Keratinocyte (primary cell): ENCODE data around the gene MOB3B. TPM values are rescaled to one million over a fixed set of nuclear protein-coding genes. Genes with fewer than 3 reads are reported as not detected.
A peak's percentile ranks its signal among the peaks of the same experiment; 100 is the strongest.

ENCODE experiments used
- DNase-seq: peaks from one replicate; pipeline ENCODE4 v3.0.0-alpha.2; 2011; ENCODE audit warnings: low read depth, missing footprints, low spot score
- FAIRE-seq: peaks from 2 replicates; lab custom pipeline; 2011; peaks lifted over from hg19 to GRCh38; lab: Jason Lieb, UNC
- H2AFZ ChIP-seq: 2 replicates; pipeline ENCODE4 v1.6.0; 2012; ENCODE audit warnings: low read length, control low read depth, inconsistent platforms; ENCODE audit not compliant: control insufficient read depth
- H3K27ac ChIP-seq: 2 replicates; pipeline ENCODE4 v1.5.1; 2011; ENCODE audit warnings: low read length; ENCODE audit not compliant: control insufficient read depth, insufficient read depth
- H3K27me3 ChIP-seq: 3 replicates; pipeline ENCODE4 v1.6.0; 2011; ENCODE audit warnings: low read length; ENCODE audit not compliant: control insufficient read depth, insufficient read depth; ENCODE audit errors: extremely low read depth
- H3K36me3 ChIP-seq, 2 experiments: 2 replicates in 1 of 2; 3 replicates in 1 of 2; pipeline ENCODE4 v1.5.1; 2011; ENCODE audit warnings: low read length in 2 of 2, mild to moderate bottlenecking in 1 of 2; ENCODE audit not compliant: control insufficient read depth in 2 of 2, insufficient read depth in 2 of 2; ENCODE audit errors: extremely low read depth in 1 of 2
- H3K4me1 ChIP-seq: 3 replicates; pipeline ENCODE4 v1.5.1; 2011; ENCODE audit warnings: low read length; ENCODE audit not compliant: control insufficient read depth, insufficient read depth; ENCODE audit errors: extremely low read depth
- H3K4me2 ChIP-seq: 3 replicates; pipeline ENCODE4 v1.6.0; 2011; ENCODE audit warnings: low read depth, low read length; ENCODE audit not compliant: control insufficient read depth, insufficient read depth; ENCODE audit errors: extremely low read depth
- H3K4me3 ChIP-seq, 3 experiments: fragments of 200-600 bp in 1 of 3; sonication (generic) in 1 of 3; 2 replicates in 2 of 3; 3 replicates in 1 of 3; pipeline ENCODE4 v1.5.1; 2011 to 2016; ENCODE audit warnings: low read length in 3 of 3, mild to moderate bottlenecking in 3 of 3, control low read depth in 2 of 3, inconsistent platforms in 1 of 3, low read depth in 1 of 3, mixed read lengths in 1 of 3, mixed run types in 1 of 3, moderate library complexity in 1 of 3; ENCODE audit not compliant: control insufficient read depth in 2 of 3, insufficient read depth in 2 of 3; ENCODE audit errors: extremely low read depth in 1 of 3
- H3K79me2 ChIP-seq: 2 replicates; pipeline ENCODE4 v1.6.0; 2012; ENCODE audit warnings: low read length; ENCODE audit not compliant: control insufficient read depth, insufficient read depth
- H3K9ac ChIP-seq: 3 replicates; pipeline ENCODE4 v1.6.0; 2011; ENCODE audit warnings: low read length; ENCODE audit not compliant: control insufficient read depth, insufficient read depth; ENCODE audit errors: extremely low read depth
- H3K9me1 ChIP-seq: 3 replicates; pipeline ENCODE4 v1.6.0; 2011; ENCODE audit warnings: low read length; ENCODE audit not compliant: control insufficient read depth, insufficient read depth; ENCODE audit errors: extremely low read depth
- H3K9me3 ChIP-seq: 2 replicates; pipeline ENCODE4 v1.5.1; 2012; ENCODE audit warnings: low read depth, low read length; ENCODE audit not compliant: control insufficient read depth
- H4K20me1 ChIP-seq: 3 replicates; pipeline ENCODE4 v1.6.0; 2011; ENCODE audit warnings: low read length; ENCODE audit not compliant: control insufficient read depth, insufficient read depth; ENCODE audit errors: extremely low read depth
- EZH2 ChIP-seq: IDR thresholded peaks from one replicate; pipeline ENCODE4 v1.6.1; 2012; ENCODE audit warnings: inconsistent platforms, mild to moderate bottlenecking, low read length, moderate library complexity
- dilution Hi-C: fragments of 300-500 bp; cut with MboI; formaldehyde crosslinking; loops from one replicate; pipeline ENCODE4 v1.7.0; 2020; ENCODE audit warnings: low sequenced_read_pairs; ENCODE audit not compliant: extremely low pct_ligation_motif_present
- polyA plus RNA-seq, 5 experiments: library from polyadenylated mRNA; depleted of rRNA in 3 of 5; stranded (reverse) in 3 of 5; stranded (forward) in 1 of 5; unstranded in 1 of 5; fragments of >200 nt; gene quantifications; 1 replicate in 1 of 5; 2 replicates in 3 of 5; 3 replicates in 1 of 5; pipeline versions ENCODE4 v1.2.1 to v1.2.3, GENCODE V29; 2011 to 2012; ENCODE audit warnings: missing spikeins in 2 of 5, low read depth in 1 of 5, low replicate concordance in 1 of 5
- TF ChIP-seq, protein P1 (sequence below), 3 experiments: IDR thresholded peaks in 1 of 3; conservative IDR thresholded peaks in 1 of 3; optimal IDR thresholded peaks in 1 of 3; 2 replicates in 2 of 3; 3 replicates in 1 of 3; pipeline versions ENCODE3 to v1.5.1; 2011; ENCODE audit warnings: low read length in 3 of 3, mild to moderate bottlenecking in 3 of 3, moderate library complexity in 2 of 3, control low read depth in 1 of 3, inconsistent platforms in 1 of 3; ENCODE audit not compliant: insufficient read depth in 2 of 3; ENCODE audit errors: extremely low read depth in 1 of 3

MOB3B gene
- polyA plus RNA-seq, 1 donor (not counting 4 experiments of a cell fraction or from before 2014, with no cell fraction given) = 35.3 TPM

DNA sequence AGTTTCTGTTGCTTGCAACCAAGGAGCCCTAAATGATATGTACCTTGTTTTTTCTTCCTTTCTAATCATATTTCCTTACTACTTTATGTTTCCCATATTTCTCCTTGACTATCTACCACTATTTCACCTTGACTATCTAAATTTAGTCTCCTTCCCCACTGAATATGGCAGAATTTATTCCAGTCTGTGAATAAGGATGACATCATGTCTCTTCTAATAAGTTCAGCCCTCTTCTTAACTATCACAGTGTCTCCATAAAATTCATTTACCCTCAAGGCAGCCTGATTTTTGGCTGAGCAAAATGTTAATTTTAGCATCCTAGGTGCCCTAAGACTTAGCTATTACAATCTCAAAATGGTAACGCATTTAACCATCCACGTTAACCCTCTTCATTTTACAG lies 133.1 kb downstream of the MOB3B start:
- DNase-seq = no peak
- Histone ChIP-seq H4K20me1 (no peaks in the 10 kb centered on the region), H3K4me2 (peak overlapping the region; percentile 49), H3K4me3 (no peak overlapping the region), H3K27me3 (no peaks in the 10 kb centered on the region), H3K36me3 (no peaks in the 10 kb centered on the region), H3K9me3 (no peaks in the 10 kb centered on the region), H3K27ac (peak overlapping the region; percentile 51), H2AFZ (no peak overlapping the region), H3K4me1 (peaks cover 57% of the 10 kb centered on the region), H3K79me2 (peaks cover 55% of the 10 kb centered on the region), H3K9ac (no peak overlapping the region), H3K9me1 (no peaks in the 10 kb centered on the region)
- dilution Hi-C loops = no loop called here
- TF ChIP-seq EZH2 = no peak
- TF ChIP-seq, protein P1, sequence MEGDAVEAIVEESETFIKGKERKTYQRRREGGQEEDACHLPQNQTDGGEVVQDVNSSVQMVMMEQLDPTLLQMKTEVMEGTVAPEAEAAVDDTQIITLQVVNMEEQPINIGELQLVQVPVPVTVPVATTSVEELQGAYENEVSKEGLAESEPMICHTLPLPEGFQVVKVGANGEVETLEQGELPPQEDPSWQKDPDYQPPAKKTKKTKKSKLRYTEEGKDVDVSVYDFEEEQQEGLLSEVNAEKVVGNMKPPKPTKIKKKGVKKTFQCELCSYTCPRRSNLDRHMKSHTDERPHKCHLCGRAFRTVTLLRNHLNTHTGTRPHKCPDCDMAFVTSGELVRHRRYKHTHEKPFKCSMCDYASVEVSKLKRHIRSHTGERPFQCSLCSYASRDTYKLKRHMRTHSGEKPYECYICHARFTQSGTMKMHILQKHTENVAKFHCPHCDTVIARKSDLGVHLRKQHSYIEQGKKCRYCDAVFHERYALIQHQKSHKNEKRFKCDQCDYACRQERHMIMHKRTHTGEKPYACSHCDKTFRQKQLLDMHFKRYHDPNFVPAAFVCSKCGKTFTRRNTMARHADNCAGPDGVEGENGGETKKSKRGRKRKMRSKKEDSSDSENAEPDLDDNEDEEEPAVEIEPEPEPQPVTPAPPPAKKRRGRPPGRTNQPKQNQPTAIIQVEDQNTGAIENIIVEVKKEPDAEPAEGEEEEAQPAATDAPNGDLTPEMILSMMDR (optimal IDR thresholded peaks at IDR 0.05 in 1 of 3, IDR thresholded peaks at IDR 0.05 in 1 of 3, conservative IDR thresholded peaks at IDR 0.05 in 1 of 3; ENCODE audit: extremely low read depth in 1 of 3, insufficient read depth in 2 of 3, low read length in 3 of 3) = no peak
- FAIRE-seq = peak; percentile 41

DNA sequence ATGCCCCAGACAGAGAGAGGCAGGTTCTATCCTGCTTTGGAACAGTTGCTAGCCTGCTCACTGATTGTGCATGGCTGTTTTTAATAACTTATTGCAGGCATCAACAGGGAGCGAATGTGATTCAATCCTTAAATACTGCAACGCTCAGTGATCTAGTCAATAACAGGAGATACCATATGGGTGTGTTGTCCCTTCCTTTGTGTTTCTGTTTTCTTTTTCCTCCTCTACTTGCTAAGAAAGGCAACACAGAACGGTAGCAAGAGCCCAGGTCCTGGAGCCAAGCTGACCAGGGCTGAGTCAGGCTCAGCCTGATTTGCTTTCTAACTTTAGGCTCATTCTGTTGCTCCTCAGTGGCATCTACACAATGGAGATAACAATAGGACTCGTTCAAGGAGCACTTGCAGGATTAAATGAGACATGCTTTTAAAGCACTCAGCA lies 134.1 kb downstream of the MOB3B start:
- TF ChIP-seq EZH2 = no peak
- TF ChIP-seq, protein P1 (optimal IDR thresholded peaks at IDR 0.05 in 1 of 3, IDR thresholded peaks at IDR 0.05 in 1 of 3, conservative IDR thresholded peaks at IDR 0.05 in 1 of 3; ENCODE audit: extremely low read depth in 1 of 3, insufficient read depth in 2 of 3, low read length in 3 of 3) = no peak
- peak overlapping the region; percentile 49 for H3K4me2 ChIP-seq
- H3K27ac ChIP-seq = peak overlapping the region; percentile 51
- H3K36me3 ChIP-seq = no peaks in the 10 kb centered on the region
- dilution Hi-C loops = no loop called here
- DNase-seq (no peak), FAIRE-seq (peak; percentile 97)
- H3K9me1 ChIP-seq = no peaks in the 10 kb centered on the region
- peaks cover 52% of the 10 kb centered on the region for H3K4me1 ChIP-seq
- peak overlapping the region; percentile 7 for H3K9ac ChIP-seq
- H2AFZ ChIP-seq = no peak overlapping the region
- H3K79me2 ChIP-seq = peaks cover 57% of the 10 kb centered on the region
- H3K27me3 ChIP-seq = no peaks in the 10 kb centered on the region
- peak overlapping the region in 1 of 3 experiments; percentile 18 for H3K4me3 ChIP-seq
- H4K20me1 ChIP-seq = no peaks in the 10 kb centered on the region
- no peaks in the 10 kb centered on the region for H3K9me3 ChIP-seq
